Ovary (tissue), 3 donors: ENCODE results near the gene CCSER2.

Experiments used
- CTCF ChIP-seq, 3 donors: fragments of 450-650 bp in 2 of 3; fragments of 200-600 bp in 1 of 3; IDR thresholded peaks; one replicate each; pipeline versions ENCODE4 v1.5.1 to v1.8.0; 2016 to 2022; ENCODE audit warnings: antibody characterized with exemption in 3 of 3, mild to moderate bottlenecking in 1 of 3
- EP300 ChIP-seq: sonication (generic); formaldehyde crosslinking; IDR thresholded peaks from one replicate; pipeline ENCODE4 v1.6.1; 2017; ENCODE audit warnings: antibody characterized with exemption
- POLR2A ChIP-seq: fragments of 450-650 bp; IDR thresholded peaks from one replicate; pipeline ENCODE4 v1.6.1; 2017; ENCODE audit warnings: antibody characterized with exemption, mild to moderate bottlenecking, moderate library complexity
- donor health status: DM: no; HTN: no; CAD: no.

GRCh38 chr10:84416245-84416555 lies 87.8 kb downstream of the CCSER2 start:
- TF ChIP-seq POLR2A (no peak), CTCF (IDR thresholded peaks at IDR 0.05) (no peak), EP300 (no peak)
